HG03135 (cell line): ENCODE results near the gene SSTR5.

ENCODE experiments used
- ATAC-seq: cut with Tn5 transposase; IDR thresholded peaks from one replicate; pipeline ENCODE4 v1.9.1; 2021; ENCODE audit warnings: mild to moderate bottlenecking, moderate library complexity; ENCODE audit not compliant: unreplicated experiment

Gene SSTR5

GRCh38 chr16:1101573-1102332, 29.2 kb downstream of the SSTR5 start:
- no peak for ATAC-seq

DNA sequence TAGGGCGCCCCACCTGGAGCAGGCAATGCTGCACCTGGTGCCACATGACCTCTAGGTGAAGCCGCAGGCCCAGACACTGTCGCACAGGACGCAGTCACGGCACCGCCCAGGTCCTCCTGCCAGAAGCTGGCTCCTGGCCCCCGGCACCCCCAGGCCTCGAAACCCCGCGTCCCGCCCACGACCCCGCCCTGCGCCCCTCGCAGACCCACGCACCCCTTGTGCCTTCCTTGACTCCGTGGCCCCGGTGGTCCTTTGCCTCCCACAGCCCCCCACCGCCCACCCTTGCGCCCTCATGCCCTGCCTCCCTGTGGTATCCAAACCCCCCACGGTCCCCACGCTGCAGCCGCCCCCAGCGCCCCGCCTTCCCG, 29.8 kb downstream of the SSTR5 start:
- no peak for ATAC-seq

DNA sequence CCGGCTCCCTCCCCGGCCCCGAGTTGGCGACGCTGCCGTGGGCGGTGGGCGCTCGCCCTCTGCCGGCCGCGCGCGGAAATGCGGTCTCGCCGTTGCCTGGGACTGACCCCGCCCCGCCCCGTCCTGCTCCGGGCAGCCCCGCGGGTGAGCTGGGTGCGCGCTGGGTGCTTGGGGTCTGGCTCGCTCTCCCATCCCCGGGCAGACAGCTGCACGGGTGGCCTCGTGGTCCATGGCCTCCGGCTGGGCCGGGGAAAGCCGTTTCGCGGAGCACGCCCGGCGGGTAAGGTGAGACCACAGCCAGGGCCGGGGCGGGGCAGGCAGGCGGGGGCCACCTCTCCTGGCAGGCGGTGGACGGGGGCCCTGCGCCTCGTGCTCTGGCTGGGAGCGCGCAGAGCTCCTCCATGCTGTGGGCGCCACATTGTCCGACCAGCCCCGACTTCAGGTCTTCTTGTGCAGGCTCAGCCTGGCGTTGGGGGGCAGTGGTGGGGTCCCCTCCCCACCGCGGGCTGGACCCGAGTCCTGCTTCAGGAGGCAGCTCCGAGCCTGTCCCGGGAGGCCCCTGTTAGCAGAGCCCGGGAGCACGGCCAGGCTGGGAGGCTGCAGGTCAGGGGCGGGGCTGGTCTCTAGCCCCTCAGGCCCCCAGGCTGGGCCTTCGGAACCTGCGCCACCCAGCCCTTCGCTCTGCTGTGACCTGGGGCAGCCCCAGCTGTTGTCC, 30.5 kb downstream of the SSTR5 start:
- ATAC-seq: no peak

DNA sequence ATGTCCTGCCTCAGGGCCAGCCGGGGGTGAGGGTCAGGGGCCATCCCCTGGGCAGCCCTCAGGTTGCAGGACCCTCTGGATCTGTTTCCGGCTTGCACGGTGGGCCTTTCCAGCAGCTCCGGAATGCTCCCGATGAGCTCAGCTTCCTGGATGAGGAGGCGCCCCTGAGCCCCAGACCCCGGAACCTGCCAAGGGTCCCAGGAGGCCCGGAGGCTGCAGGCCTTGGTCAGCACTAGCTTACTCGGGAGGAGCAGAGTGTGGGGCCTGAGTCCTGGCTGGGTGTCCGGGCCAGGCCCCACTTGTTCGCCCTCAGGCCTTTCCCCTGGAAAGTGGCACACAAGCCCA, 31.1 kb downstream of the SSTR5 start:
- ATAC-seq: no peak

DNA sequence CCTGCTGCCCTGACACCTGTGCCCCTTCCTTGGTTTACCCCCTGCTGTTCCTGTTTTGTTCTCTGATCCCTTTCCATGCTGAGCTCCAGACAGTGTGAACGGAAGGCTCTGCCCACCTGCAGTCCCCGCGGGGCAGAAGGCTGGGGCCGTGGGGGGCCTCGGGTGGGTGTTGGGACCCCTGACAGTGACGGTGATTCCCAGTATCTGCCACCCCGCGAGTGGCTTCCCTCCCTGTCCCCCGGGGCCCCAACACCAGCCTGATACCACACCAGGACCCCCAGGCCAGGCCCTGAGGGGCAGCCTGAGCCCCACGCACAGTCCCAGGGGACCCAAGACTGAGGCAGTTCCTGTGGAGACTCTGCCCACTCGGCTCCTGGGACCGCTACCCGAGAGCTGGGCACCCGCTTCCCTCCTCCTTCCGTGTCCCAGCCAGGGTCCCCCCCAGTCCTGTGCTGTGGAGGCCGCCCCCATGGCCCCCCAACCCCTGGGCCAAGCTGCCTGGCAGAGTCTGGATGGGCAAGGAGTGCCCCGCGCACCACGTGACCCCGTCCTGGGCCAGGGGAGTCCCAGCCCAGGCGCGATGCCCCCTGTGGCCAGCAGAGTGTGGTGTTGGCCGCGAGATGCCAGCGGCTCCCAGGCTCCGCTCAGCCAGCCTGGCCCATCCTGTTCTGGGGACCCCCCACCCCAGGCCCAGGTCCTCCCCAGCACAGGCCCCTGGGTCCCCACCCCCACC, 33.5 kb downstream of the SSTR5 start:
- no peak for ATAC-seq

- ATAC-seq: no peak
Measured at GRCh38 chr16:1106659-1107058, 34.1 kb downstream of the SSTR5 start.

- no peak for ATAC-seq
Measured at GRCh38 chr16:1107141-1107540, 34.6 kb downstream of the SSTR5 start.

DNA sequence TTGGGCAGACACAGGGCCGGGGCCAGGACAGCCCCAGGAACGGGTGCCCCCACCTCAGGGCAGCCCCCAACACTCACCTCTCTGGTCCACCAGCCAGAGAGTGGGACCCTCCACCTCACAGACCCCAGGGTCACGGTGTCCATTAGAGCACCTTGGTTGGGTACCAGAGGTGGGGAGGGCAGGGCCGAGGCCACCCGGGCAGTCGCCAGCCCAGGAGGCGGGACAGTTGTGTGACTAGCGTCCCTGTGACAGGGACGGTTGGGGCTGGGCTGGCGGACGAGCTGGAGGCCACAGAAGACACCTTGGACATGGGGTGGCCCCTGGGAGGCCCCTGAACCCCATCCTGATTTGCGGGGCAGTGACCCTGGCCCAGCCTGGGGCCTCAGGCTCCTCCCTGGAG, 35.2 kb downstream of the SSTR5 start:
- ATAC-seq: no peak

GRCh38 chr16:1108299-1109252, 36.0 kb downstream of the SSTR5 start:
- no peak for ATAC-seq

GRCh38 chr16:1109648-1110047, 37.1 kb downstream of the SSTR5 start:
- no peak for ATAC-seq

DNA sequence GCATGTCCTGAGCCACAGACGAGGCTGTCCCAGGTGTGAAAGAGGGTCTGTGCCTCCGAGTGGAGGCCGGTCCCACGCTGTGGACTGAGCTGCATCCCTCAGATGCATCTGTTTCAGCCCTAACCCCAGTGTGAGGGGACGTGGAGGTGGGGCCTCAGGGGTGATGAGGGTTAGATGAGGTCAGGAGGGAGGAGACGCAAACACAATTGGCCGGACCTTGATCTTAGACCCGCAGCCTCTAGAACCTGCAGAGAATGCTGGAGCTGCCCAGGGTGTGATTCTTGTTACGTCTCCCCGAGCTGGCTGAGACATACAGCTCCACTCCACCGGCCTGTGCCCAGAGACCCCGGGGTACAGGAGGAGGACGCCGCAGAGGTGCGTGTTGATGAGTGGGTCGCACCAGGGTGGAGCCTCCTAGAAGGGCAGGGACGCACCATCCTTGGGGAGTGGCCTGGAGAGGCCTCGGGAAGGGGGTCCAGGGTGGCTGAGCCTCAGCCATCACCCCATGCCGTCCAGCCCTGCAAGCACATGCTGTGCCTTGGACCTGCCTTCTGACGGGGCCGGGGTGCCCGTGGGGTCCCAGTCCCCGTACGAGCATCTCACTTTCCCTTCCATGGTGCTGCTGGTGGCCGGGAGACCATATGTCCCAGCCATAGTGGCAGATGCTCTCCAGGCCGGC, 40.1 kb downstream of the SSTR5 start:
- ATAC-seq: no peak

DNA sequence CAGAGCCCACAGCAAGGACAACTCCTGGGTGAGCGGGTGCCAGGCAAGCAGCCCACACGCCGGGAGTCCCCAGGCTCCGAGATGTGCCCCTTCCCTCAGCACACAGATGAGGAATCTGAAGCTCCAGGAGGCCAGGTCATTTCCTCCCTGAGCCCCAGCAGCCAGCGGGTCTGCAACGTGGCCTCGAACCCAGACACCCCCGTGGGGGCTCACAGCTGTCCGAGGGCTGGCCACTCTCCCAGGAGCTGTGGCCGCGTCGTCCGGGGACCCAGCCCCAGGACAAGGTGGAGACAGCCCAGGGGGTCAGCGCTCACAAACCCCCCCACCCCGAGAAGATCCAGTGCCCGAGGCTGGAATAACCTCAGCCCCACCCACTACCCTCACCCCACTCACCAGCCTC, 40.9 kb downstream of the SSTR5 start:
- ATAC-seq: no peak

DNA sequence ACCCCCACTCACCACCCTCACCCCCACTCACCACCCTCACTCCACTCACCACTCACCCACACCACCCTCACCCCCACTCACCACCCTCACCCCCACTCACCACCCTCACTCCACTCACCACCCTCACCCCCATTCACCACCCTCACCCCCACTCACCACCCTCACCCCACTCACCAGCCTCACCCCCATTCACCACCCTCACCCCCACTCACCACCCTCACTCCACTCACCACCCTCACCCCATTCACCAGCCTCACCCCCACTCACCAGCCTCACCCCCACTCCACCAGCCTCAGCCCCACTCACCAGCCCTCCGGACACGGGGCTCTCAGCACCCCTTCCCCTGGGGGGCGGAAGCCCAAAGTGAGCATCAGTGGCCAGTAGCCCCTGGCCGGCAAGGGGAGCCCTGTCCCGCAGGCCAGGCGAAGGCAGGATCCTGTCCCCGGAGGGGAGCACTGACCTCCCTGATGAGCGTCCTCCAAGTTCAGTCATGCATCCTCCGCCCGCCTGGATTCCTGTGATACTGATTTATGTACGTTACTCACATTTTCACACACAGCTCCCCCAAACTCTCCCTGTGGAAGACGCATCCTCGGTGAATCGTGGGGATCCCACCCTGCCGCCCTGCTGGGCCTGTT, 41.5 kb downstream of the SSTR5 start:
- ATAC-seq: no peak

DNA sequence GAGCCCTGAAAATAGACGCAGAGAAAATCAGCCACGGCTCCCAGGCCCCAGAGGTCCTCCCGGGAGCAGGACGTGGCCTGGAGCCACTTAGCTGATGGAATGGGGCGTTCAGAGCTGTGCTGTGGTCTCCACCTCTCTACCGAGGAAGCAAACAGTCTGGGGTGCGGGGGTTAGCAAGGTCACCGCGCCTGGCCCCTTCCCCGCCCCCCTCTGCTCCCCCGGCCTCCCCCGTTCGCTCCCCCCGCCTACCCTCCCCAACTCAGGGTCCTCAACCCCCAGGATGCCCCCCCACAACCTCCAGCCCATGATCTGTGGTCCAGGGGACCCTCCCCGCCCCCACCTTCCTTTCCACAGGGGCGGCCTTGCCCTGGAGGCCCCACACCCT, 44.1 kb downstream of the SSTR5 start:
- ATAC-seq: no peak

DNA sequence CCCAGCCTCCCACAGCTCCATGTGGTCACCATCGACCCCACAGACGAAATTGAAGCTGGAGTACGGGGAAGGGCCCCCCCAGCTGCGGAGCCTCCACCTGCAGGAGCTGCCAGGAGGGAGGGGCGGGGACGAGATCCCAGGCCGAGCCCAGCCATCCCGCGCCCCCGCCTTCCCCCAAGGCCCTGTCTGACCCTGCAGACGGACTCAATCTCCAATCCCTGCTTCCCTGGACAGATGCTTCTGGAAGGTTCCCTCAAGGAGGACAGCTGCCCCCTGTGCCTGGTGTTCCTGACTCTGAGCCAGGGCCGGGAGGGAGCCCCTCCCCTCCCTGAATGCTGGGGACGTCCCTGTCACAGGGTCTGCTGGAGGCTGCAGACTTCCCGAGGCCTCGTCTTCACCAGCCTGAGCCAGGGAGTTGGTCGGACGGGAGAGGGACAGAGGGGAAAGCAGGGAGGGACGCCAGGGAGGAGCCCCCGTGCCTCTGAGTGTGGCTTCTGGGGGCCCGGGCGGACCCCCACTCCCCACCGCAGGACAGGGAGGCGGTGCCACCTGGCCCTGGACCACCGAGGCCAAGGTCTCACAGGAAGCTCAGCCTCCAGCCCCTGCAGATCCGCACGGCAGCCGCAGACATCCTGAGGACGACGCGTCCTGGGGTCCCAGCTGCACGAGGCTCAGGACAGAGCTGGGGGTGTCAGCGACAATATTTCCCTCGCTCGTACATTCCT, 44.8 kb downstream of the SSTR5 start:
- ATAC-seq: no peak

DNA sequence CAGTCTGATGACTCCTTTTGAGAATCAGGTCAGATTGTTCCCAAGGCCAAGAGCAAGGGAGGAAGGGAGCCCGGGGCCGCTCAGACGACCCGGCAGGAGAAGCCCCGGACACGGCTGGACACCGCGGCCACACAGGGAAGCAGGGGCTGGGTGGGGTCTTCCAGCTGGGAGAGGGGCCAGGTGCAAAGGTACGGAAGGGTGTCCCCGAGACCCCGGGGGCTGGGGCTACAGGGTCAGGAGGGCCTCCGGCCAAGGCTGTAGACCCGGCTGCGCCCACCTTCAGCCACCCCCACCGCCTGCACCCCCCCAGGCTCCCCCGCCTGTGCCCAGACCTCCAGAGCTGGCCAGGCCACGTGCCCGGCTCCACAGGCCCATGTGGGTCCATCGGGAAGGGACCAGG, 45.4 kb downstream of the SSTR5 start:
- ATAC-seq: no peak

GRCh38 chr16:1119129-1119528, 46.6 kb downstream of the SSTR5 start:
- ATAC-seq: no peak

GRCh38 chr16:1119766-1120576, 47.4 kb downstream of the SSTR5 start:
- no peak for ATAC-seq

- no peak for ATAC-seq
Measured at GRCh38 chr16:1120577-1120941, 48.0 kb downstream of the SSTR5 start.
